GM18499 (cell line): ENCODE measurements around the gene HDGFL3.
"Not testable (repeated sequence)": the region's sequence is repeated elsewhere in the genome, so short reads cannot be mapped to it uniquely, and the experiment has no call there.

Source experiments
- ATAC-seq: cut with Tn5 transposase; IDR thresholded peaks from one replicate; pipeline ENCODE4 v1.9.1; 2021; ENCODE audit warnings: moderate number of reproducible peaks; ENCODE audit not compliant: insufficient read depth, unreplicated experiment

Gene HDGFL3

DNA sequence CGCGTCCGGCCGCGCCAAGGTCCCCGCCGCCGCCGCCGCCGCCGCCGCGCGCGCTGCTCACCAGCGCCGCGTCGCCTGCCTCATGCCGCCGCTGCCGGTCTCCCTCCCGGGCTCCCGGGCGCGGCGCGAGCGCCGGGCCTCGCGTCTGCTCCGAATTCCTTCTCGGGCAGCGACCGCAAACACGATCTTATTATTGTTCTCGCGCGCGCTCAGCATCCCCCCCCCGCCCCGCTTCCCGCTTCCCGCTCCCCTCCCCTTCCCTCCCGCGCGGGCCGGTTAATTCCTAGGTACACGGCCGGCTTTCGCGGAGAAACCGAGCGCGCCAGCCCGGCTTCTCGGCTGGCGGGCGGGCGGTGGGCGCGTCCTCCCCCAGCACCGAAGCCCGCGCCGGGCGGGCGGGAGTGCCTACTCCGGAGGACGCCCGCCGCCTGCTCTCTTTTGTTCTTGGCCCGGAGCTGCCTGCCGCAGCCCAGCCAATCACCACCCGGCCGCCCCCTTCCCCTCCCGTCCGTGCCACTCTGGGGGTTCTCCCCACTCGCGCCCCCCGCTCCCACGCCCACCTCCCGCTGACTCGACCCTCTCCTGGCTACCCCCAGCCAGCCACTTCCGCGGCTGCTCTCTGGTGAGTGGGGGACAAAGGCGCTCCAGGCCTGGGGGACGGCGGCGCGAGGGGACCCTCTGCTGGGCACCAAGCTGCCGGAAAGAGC, at the start of gene HDGFL3:
Gene HDGFL3 (minus strand): TSS at position 164 of the 707 bp plus-strand sequence. CDS start 409 bp downstream, outside the sequence.
- ATAC-seq: no peak

GRCh38 chr15:83250781-83251180, 43.2 kb upstream of the HDGFL3 start:
- ATAC-seq: no peak

GRCh38 chr15:83249030-83249343, 41.4 kb upstream of the HDGFL3 start:
- no peak for ATAC-seq

GRCh38 chr15:83248151-83249029, 40.8 kb upstream of the HDGFL3 start:
- no peak for ATAC-seq

DNA sequence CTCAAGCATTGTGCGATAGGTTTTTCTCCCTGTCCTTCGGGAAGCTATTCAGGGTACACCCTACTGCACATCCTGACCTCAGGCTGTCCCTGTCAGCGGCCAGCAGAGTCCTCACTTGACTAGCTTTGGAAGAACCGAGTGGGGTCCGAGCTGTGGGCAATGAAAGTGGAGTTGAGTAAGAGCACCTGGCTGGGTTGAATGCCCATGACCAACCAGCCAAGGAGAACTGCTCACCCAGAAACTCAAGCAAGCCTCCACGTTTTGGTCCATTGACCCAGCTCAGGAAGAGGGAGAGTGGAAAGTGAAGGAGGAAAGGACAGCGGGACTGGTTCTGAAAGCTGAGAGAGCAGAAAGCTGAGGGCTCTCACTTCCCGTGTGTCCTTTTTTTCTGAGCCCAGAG, 36.0 kb upstream of the HDGFL3 start:
- no peak for ATAC-seq

- ATAC-seq: no peak
Observed at GRCh38 chr15:83230242-83230641, 22.6 kb upstream of the HDGFL3 start.

- ATAC-seq: no peak
Observed at GRCh38 chr15:83225449-83225848, 17.8 kb upstream of the HDGFL3 start.

- ATAC-seq: not testable (repeated sequence)
Observed at GRCh38 chr15:83221781-83222180, 14.2 kb upstream of the HDGFL3 start.

- ATAC-seq: no peak
Observed at GRCh38 chr15:83219026-83219425, 11.4 kb upstream of the HDGFL3 start.

DNA sequence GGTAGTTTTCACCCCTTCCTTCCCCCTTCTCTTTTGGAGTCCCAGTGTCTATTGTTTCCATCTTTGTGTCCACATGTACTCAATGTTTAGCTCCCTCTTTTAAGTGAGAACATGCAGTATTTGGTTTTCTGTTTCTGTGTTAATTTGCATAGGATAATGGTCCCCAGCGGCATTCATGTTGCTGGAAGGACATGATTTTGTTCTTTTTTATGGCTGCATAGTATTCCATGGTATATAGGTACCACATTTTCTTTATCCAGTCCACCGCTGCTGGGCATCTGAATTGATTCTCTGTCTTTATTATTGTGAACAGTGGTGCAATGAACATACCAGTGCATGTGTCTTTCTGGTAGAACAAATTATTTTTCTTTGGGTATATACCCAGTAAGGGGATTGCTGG, 7.7 kb upstream of the HDGFL3 start:
- ATAC-seq: no peak

GRCh38 chr15:83210619-83211018, 3.0 kb upstream of the HDGFL3 start:
- no peak for ATAC-seq

DNA sequence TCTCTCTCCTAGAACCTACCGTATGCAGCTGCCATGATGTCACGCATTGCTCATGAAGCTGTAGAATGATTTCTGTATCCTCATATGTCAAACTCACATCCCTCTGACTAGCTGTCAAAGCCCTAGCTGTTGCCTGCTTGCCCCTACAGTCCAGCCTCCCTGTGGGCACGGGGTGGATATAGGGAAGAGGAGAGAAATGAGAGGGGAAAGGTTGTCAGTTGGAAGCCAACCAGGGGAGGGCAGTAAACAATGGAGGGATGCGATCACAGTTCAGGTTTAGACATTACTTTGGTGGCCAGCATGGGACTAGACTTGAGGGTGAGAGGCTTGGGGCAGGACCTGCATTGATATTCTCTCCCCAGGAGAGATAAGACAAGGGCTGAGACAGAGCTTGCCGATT, 1.7 kb upstream of the HDGFL3 start:
- no peak for ATAC-seq

DNA sequence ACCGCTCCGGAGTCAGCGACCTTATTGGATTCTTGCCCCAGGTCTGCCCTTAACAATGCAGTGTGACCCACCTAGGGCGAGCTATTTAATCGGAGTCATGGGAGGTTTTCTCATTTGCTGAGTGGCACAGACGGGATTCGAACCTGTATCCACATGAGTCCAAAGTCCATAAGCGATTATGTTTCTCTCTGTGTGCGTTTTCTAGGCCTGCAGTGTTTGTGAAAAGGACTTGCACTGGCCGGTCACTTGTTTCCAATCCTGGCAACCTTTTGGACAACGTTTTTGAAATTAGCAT, 691 bp upstream of the HDGFL3 start:
- no peak for ATAC-seq

DNA sequence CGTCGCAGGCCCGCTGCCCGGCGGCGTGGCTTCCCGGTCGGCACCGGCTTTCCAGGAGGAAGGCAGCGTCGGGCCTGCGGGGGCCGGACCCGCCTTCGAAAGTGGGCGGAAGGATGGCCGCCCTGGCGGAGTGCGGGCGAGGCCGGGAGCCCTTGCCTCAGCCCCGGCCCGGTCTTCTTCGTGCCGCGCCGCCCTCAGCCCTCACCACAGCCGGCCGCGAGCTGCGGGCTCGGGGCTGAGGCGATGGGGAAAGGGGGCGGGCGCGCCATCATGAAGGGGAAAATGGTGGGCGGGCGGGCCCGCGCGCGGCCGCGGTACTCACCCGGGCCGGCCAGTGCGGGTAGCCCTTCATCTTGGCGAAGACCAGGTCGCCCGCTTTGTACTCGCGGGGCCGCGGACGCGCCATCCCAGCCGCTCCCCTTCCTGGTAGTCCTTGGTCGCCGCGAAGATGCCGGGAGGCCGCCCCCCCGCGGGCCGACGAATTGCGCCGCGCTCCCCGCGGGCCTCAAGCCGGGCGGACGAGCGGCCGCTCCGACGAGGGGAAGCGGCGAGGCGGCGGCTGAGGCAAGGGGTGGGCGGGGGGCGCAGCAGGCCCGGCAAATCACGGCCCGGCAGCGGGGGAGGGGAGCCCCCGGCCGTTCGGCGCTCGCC, 489 bp downstream of the HDGFL3 start:
- no peak for ATAC-seq

GRCh38 chr15:83206526-83207008, 1.1 kb downstream of the HDGFL3 start:
- no peak for ATAC-seq

DNA sequence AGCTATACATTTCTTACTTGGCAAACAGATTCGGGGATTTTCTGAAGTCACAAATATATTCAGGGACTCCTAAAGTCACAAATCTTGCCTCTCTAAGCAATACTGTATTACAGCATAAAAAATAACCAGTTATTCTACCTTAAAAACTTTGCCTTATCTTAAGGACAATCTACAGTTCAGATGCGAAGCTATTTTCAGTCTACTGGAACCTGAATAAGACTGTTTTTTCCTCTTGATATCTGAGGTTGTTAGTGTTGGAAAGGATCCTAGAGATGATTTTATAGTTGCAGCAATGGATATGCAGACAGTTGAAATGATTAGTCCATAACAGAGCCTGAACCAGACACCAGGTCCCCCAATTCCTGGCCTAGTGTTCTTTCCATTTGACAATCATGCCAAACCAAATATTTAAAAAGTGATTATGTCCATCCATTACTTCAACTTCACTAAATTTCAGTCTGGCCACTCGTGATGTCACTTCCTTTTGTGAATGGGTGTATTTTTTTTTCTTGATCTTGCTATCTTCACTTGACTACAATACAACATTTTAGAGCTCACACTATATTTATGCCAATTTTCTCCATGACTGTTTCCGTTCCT, 1.8 kb downstream of the HDGFL3 start:
- no peak for ATAC-seq

DNA sequence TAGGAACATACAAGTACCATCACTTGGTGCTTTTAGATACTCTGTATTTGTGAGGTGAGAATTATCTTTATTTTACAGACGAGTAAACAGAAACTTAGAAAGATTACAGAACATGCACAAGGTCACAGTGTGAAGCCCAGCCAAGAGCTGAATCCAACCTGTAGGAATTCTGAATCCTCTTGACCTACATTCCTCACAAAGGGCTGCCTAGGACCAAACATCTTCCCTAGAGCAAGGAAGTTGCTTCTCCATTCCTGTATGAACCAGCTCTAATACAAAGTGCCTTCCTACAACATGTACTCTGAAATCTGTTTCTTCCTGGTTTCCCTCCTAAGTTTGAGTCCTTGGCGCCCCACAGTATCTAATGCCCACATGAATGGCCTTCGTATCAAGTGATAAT, 2.9 kb downstream of the HDGFL3 start:
- no peak for ATAC-seq

DNA sequence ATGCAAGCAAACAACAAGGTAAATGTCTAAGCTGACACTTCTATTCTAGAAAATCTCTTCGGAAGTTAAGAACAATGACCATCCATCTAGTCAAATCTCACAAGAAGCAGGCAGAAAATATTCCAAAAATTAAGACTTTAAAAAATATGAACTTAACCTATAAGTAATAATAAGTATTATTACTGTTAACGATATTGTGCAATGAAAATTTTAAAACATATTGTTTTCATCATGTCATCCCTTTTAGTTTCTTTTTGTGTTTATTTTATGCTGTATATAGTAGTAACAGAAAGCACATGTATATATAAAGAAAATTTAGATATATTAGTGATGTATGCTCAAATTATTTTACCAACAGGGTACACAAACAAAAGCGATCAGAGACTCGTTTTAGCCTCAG, 4.1 kb downstream of the HDGFL3 start:
- no peak for ATAC-seq

- no peak for ATAC-seq
Observed at GRCh38 chr15:83200589-83200988, 7.0 kb downstream of the HDGFL3 start.

DNA sequence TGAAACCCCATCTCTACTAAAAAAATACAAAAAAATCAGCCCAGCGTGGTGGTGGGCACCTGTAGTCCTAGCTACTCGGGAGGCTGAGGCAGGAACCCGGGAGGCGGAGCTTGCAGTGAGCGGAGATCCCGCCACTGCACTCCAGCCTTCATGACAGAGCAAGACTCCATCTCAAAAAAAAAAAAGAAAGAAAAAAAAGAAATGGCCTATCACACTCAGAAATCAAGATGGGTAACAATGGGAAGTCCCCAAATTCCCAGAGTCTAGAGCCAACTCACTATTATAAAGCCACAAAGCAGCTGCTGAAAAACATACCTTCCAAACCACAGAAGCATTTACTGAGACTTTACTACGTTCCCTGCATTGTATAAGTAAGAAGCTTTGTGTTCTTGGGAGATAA, 7.5 kb downstream of the HDGFL3 start:
- ATAC-seq: no peak

DNA sequence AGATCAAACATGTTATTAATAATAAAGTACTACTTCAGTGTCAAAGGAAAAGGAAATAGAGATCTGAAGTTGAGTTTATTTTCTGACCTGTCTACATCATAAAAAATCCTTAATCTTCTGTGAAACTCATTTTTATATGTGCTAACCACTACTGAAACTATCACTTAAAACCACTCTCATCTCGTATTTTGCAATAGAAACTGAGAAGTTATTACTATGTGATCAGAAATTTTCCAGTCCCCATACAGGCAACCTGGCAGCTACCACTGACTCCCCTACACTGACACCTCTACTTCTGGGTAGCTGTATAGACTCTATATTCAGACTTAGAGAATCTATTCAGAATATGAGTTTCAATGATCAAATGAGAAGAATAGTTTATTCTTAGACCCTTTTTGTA, 8.3 kb downstream of the HDGFL3 start:
- peak; percentile 64 for ATAC-seq
